ENCODE measurements around the gene JPH4. TPM values are rescaled to one million over a fixed set of nuclear protein-coding genes. Genes with fewer than 3 reads are reported as not detected.
A peak's percentile ranks its signal among the peaks of the same experiment; 100 is the strongest.

The JPH4 gene
- total RNA-seq, 6 experiments from 2014 or later: 0.07 to 0.20 (median 0.19) TPM; not detected in 3

DNA sequence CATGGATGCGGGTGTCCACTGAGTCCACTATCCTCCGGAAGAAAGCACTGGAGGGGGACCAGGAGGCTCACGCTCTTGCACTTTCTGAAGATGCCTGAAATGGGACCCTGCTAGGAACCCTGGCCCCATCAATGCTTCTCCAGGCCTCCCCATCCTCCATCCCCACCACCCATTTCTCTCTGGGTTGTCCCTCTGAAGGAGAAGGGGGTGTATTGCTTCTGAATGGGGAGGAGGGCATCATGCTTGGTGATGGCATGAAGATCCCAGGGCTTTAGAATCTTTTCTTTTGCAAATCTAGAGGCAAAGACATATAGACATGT is 681 bp upstream of the JPH4 start:
- ATAC-seq: no peak
- no peak overlapping the region for H3K27ac ChIP-seq
- no peak for DNase-seq

DNA sequence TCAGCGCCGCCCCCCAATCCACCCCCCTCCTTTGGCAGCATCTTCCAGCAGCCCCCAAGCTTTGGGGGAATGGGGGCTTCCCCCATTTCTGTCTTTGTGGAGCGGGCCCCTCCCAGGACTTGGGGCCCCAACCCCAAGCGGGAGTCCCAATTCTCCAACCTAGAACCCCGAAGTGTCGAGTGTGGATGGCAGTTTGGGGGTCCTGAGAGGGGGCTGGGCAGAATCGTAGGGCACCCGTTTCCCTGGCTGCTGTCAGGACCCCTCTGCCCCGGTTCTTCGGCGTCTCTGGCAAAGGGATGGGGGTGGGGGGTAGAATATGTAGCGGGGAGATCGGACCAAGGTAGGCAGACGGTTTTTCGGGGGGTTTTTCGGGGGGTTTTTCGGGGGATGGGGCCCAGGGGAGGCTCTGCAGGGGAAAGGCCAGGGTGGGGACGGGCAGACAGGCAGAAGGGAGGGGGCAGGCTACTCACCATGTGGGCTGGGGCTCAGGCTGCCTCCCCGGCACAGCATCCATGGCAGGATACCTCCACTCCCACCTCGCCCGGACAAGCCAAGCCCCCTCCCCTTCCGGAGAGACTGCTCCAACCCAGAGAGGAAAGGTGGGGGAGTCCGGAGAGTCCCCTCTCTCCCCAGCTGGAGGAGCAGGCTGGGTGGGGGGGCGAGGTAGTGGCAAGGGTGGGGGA is 739 bp downstream of the JPH4 start:
- intact Hi-C loops (cut with DNase I): no loop called here
- Histone ChIP-seq H3K9me3 (no peaks in the 10 kb centered on the region), H3K4me3 (no peak overlapping the region), H3K36me3 (no peaks in the 10 kb centered on the region), H3K27me3 (peaks cover 0 to 19% of the 10 kb centered on the region in 2 donors), H3K4me1 (peaks cover 0 to 4% (median 0%) of the 10 kb centered on the region in 4 donors), H3K27ac (no peak overlapping the region)
- no peak for TF ChIP-seq POLR2A (IDR thresholded peaks at IDR 0.05)
- TF ChIP-seq, protein P1, sequence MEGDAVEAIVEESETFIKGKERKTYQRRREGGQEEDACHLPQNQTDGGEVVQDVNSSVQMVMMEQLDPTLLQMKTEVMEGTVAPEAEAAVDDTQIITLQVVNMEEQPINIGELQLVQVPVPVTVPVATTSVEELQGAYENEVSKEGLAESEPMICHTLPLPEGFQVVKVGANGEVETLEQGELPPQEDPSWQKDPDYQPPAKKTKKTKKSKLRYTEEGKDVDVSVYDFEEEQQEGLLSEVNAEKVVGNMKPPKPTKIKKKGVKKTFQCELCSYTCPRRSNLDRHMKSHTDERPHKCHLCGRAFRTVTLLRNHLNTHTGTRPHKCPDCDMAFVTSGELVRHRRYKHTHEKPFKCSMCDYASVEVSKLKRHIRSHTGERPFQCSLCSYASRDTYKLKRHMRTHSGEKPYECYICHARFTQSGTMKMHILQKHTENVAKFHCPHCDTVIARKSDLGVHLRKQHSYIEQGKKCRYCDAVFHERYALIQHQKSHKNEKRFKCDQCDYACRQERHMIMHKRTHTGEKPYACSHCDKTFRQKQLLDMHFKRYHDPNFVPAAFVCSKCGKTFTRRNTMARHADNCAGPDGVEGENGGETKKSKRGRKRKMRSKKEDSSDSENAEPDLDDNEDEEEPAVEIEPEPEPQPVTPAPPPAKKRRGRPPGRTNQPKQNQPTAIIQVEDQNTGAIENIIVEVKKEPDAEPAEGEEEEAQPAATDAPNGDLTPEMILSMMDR (IDR thresholded peaks at IDR 0.05): no peak
- DNase-seq (no peak), ATAC-seq (no peak)
- WGBS (ENCODE audit: insufficient coverage, low coverage, low lambda C conversion rate, missing lambda C conversion rate): 3% methylated on average over 21 of the region's 24 CpGs

More for the DNA sequence above, 681 bp upstream of the JPH4 start:
- Histone ChIP-seq H3K36me3 (no peaks in the 10 kb centered on the region), H3K9me3 (no peaks in the 10 kb centered on the region), H3K4me3 (no peak overlapping the region), H3K27me3 (peaks cover 0 to 19% of the 10 kb centered on the region in 2 donors), H3K4me1 (peaks cover 0 to 4% (median 0%) of the 10 kb centered on the region in 4 donors)
- intact Hi-C loops (cut with DNase I): no loop called here
- WGBS (ENCODE audit: insufficient coverage, low coverage, low lambda C conversion rate, missing lambda C conversion rate): 67% methylated on average over 2 of the region's 3 CpGs
- no peak for TF ChIP-seq POLR2A (IDR thresholded peaks at IDR 0.05)
- TF ChIP-seq, protein P1 (IDR thresholded peaks at IDR 0.05): no peak

DNA sequence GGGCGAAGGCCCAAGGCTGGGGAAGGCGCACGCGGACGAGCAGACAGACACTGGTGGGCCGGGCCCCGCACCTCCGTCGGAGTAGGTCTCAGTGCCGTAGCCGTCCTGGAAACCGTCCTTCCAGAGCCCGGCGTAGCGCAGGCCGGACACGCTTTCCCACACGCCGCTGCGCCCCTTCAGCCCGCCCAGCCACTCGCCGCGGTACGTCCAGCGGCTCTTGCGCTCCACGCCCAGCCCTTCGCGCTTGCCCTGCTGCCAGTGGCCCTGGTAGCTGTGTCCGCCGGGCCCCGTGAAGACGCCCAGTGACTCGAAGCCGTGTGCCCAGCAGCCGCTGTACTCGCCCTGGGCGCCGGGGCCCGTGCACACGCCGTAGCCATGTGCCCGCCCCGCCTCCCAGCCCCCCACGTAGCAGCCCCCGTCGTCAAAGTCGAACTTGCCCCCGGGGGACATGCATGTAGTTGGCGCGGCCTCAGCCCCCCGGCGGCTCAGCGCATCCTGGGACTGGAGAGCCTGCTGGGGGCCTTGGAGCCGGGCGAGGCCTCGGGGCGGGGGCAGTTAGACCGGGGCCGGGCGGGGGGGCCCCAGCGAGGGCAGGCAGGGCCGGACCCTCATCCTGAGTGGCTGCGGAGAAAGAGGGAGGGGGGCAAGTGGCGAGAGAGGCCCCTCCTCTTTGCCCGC is 1.4 kb downstream of the JPH4 start:
- Histone ChIP-seq H3K27ac (no peak overlapping the region), H3K9me3 (no peaks in the 10 kb centered on the region), H3K27me3 (peaks cover 0 to 19% of the 10 kb centered on the region in 2 donors), H3K36me3 (no peaks in the 10 kb centered on the region), H3K4me1 (peaks cover 0 to 4% (median 0%) of the 10 kb centered on the region in 4 donors), H3K4me3 (no peak overlapping the region)
- TF ChIP-seq POLR2A (IDR thresholded peaks at IDR 0.05): no peak
- TF ChIP-seq, protein P1 (IDR thresholded peaks at IDR 0.05): no peak
- no peak for DNase-seq
- peak; percentile 18 to 61 (median 36) for ATAC-seq
- intact Hi-C loops (cut with DNase I): no loop called here
- WGBS (ENCODE audit: insufficient coverage, low coverage, low lambda C conversion rate, missing lambda C conversion rate): 5% methylated on average over 4 of the region's 67 CpGs

DNA sequence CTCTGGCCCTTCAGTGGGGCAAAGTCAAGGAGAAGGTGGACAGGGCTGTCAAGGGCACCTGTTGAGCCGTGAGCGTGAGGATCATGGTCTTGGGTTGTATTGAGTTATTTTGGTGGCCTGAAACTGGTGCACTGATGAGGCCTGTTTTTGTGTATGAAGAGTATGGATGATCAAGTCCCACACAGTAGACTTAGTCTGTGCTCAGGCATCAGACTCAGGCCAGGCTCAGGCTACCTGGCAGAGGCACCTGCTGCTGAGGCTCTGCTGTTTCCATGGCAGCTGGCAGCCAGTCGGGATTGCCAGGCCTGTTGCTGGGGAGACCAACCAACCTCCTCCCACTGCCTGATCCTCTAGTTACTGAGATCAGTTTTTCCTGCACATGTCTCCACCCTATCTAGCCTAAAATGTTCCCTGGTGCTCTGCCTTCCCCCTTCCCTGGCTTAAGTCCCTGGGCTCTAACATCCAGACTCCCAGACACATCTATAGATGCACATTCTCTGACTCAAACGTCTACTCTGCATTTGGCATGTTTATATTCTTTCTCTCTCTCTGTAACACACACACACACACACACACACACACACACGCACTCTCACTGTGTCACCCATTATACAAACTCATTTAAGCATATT is 5.1 kb downstream of the JPH4 start:
- intact Hi-C loops (cut with DNase I): no loop called here
- Histone ChIP-seq H3K27me3 (peaks cover 0 to 19% of the 10 kb centered on the region in 2 donors), H3K36me3 (no peaks in the 10 kb centered on the region), H3K27ac (no peak overlapping the region), H3K4me3 (no peak overlapping the region), H3K9me3 (no peaks in the 10 kb centered on the region), H3K4me1 (peaks cover 0 to 4% (median 0%) of the 10 kb centered on the region in 4 donors)
- 67% methylated on average over 4 of the region's 5 CpGs for WGBS (ENCODE audit: insufficient coverage, low coverage, low lambda C conversion rate, missing lambda C conversion rate)
- TF ChIP-seq POLR2A (IDR thresholded peaks at IDR 0.05): no peak
- TF ChIP-seq, protein P1 (IDR thresholded peaks at IDR 0.05): no peak
- ATAC-seq: no peak
- DNase-seq: no peak
